HFFc6 (cell line): ENCODE measurements around the gene ZFP62. TPM values are rescaled to one million over a fixed set of nuclear protein-coding genes. Genes with fewer than 3 reads are reported as not detected.
A peak's percentile ranks its signal among the peaks of the same experiment; 100 is the strongest.
"Not testable (repeated sequence)": the region's sequence is repeated elsewhere in the genome, so short reads cannot be mapped to it uniquely, and the experiment has no call there.

ENCODE experiments used
- DNase-seq: peaks from one replicate; pipeline ENCODE4 v3.0.0-alpha.2; 2018
- H3K27ac Mint-ChIP-seq: 2 replicates; pipeline ENCODE4 v1.8.0; 2020; ENCODE audit warnings: mild to moderate bottlenecking, mixed read lengths
- H3K27me3 Mint-ChIP-seq: 2 replicates; pipeline ENCODE4 v1.8.0; 2021; ENCODE audit warnings: mild to moderate bottlenecking, moderate library complexity, mixed read lengths; ENCODE audit not compliant: insufficient read depth
- H3K36me3 Mint-ChIP-seq: 2 replicates; pipeline ENCODE4 v1.8.0; 2021; ENCODE audit warnings: low read depth, mixed read lengths
- H3K4me1 Mint-ChIP-seq: 2 replicates; pipeline ENCODE4 v1.8.0; 2020; ENCODE audit warnings: low read depth, mixed read lengths
- H3K4me3 Mint-ChIP-seq: 2 replicates; pipeline ENCODE4 v1.8.0; 2020; ENCODE audit warnings: mild to moderate bottlenecking, moderate library complexity, mixed read lengths
- H3K9me3 Mint-ChIP-seq: 2 replicates; pipeline ENCODE4 v1.8.0; 2020; ENCODE audit warnings: mild to moderate bottlenecking, mixed read lengths
- total RNA-seq, 6 experiments: library from RNA; stranded (reverse); fragmentation: NEBNext Ultra II Directional; extraction: Animal tissue kit (Norgen Biotek cat#: 25700); gene quantifications; 2 replicates in 1 of 6; 3 replicates in 5 of 6; pipeline ENCODE4 v1.2.3, GENCODE V29; 2021
- TF ChIP-seq, protein P1 (sequence below): fragments of 200-600 bp; sonication (generic); IDR thresholded peaks from 2 replicates; pipeline ENCODE4 v1.5.0; 2021; ENCODE audit warnings: antibody characterized with exemption, mild to moderate bottlenecking

Gene ZFP62
- total RNA-seq, 6 experiments from 2014 or later: 9.6 to 12.1 (median 10.2) TPM

DNA sequence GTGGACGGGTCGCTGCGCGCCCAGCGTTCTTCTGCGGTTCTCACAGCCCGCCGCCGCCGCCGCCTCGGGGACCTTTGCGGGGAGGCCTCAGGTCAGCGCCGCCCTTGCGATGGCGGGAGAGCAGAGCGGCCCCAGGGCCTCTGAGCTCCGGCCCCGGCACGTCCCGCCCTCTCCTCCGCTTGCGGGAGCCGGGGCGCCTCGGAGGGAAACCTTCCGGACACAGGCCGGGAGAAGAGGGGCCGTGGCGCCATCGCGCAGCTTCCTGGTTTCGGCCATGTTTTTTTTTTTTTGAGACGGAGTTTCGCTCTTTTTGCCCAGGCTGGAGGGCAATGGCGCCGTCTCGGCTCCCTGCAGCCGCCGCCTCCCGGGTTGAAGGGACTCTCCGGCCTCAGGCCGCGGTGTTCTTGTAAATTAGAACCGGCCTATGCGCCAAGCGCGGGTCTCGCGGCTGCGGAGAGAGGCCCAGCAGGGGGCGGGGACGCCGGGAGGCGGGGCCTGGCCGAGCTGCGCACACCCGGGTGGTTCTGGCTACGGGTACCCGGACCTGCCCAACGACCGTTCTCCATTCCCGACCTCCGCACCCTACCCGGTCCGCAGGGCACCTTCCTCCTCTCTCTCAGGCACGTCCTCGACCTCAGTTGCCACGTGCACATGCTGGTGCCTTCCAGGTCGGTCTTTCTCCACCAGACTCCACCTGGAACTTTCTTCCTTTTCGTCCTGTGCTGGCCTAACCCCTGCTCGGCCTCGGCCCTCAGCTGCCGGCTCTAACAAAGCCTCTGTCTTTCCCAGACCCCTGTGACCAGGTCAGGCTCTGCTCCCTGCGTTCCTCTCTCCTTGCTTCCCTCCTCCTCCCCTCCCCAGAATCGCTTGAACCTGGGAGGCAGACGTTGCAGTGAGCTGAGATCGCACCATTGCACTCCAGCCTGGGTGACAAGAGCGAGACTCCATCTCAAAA, 29.7 kb downstream of the ZFP62 start:
- Mint-ChIP-seq H3K27ac (peak overlapping the region; percentile 95), H3K9me3 (peaks cover 18% of the 10 kb centered on the region), H3K4me1 (peaks cover 29% of the 10 kb centered on the region), H3K27me3 (peaks cover 6% of the 10 kb centered on the region), H3K4me3 (peak overlapping the region; percentile 97), H3K36me3 (peaks cover 37% of the 10 kb centered on the region)
- DNase-seq: peak; percentile 49
- TF ChIP-seq, protein P1, sequence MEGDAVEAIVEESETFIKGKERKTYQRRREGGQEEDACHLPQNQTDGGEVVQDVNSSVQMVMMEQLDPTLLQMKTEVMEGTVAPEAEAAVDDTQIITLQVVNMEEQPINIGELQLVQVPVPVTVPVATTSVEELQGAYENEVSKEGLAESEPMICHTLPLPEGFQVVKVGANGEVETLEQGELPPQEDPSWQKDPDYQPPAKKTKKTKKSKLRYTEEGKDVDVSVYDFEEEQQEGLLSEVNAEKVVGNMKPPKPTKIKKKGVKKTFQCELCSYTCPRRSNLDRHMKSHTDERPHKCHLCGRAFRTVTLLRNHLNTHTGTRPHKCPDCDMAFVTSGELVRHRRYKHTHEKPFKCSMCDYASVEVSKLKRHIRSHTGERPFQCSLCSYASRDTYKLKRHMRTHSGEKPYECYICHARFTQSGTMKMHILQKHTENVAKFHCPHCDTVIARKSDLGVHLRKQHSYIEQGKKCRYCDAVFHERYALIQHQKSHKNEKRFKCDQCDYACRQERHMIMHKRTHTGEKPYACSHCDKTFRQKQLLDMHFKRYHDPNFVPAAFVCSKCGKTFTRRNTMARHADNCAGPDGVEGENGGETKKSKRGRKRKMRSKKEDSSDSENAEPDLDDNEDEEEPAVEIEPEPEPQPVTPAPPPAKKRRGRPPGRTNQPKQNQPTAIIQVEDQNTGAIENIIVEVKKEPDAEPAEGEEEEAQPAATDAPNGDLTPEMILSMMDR: peak; percentile 59

DNA sequence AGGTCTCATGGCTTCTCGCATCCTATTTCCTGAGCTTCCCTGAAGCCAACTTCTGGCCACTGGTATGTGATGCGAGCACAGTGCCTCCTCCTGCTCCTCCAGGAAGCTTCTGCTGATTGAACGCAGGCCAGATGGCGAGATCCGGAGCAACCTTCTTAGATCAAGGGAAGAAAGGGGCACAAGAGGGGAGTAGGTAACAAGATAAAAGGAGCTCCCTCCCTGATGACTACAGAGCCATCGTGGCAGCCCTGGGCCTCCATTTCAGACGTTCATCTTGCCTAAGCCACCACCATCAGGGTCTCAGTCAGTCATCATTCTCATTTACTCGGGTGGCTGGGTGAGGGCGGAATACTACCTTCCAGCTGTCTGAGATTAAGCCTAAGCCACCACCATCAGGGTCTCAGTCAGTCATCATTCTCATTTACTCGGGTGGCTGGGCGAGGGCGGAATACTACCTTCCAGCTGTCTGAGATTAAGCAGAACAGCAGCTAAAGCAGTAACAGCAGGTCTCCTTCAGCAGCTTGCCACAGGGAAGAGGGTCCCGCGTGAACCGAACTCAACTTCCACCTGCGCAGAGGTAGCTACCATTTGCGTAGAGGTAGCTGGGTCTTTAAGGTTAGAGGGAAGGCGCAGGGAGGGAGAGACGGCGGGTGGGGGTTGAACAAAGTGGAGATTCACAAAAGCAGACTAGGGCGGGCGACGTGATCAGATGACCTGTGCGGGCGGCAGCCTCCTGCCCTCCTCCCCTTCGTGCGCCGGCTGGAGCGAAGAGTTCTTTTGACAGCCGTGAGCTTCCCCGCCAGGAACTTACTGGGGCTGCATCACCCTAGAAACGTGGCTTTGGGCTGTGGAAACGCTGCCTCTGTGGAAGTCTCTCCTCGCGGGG, 30.6 kb downstream of the ZFP62 start:
- H3K4me3 Mint-ChIP-seq: peak overlapping the region; percentile 97
- H3K9me3 Mint-ChIP-seq: peaks cover 18% of the 10 kb centered on the region
- H3K4me1 Mint-ChIP-seq: peaks cover 38% of the 10 kb centered on the region
- peaks cover 37% of the 10 kb centered on the region for H3K36me3 Mint-ChIP-seq
- TF ChIP-seq, protein P1: no peak
- peak overlapping the region; percentile 95 for H3K27ac Mint-ChIP-seq
- DNase-seq: peak; percentile 50
- peaks cover 6% of the 10 kb centered on the region for H3K27me3 Mint-ChIP-seq

DNA sequence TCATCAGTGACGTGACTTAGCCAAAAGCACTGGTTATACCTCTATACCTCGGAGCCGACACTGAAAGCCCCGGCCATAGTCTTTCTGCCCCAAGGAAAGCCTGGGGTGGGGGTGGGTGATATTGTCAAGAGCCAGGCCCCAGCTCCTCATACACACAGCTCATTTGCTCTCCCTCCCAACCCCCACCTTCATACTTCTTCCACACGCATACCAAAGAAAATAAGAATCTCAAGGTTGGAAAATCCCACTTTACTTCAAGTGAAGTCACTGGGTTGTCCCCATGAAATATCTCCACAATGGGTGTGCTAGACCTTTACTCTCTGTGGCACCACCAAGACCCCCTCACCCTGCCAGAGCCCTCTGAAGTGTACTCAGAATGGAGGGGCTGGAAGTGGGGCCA, 31.4 kb downstream of the ZFP62 start:
- peaks cover 18% of the 10 kb centered on the region for H3K9me3 Mint-ChIP-seq
- H3K4me1 Mint-ChIP-seq: peaks cover 46% of the 10 kb centered on the region
- 0 out of 2 replicates have a peak overlapping the region, but pooled peaks have one; percentile 97 for H3K4me3 Mint-ChIP-seq

DNA sequence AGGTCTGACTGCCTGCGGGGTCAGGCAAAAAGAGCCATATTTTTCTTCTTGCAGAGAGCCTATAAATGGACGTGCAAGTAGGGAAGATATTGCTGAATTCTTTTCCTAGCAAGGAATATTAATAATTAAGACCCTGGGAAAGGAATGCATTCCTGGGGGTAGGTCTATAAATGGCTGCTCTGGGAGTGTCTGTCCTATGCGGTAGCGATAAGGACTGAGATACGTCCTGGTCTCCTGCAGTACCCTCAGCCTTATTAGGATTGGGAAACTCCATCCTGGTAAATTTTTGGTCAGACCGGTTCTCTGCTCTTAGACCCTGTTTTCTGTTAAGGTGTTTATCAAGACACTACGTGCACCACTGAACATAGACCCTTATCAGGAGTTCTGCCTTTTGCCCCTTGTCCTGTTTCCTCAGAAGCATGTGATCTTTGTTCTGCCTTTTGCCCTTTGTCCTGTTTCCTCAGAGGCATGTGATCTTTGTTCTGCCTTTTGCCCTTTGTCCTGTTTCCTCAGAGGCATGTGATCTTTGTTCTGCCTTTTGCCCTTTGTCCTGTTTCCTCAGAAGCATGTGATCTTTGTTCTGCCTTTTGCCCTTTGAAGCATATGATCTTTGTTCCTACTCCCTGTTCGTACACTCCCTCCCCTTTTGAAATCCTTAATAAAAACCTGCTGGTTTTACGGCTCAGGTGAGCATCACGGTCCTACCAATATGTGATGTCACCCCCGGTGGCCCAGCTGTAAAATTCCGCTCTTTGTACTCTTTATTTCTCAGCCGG, 32.1 kb downstream of the ZFP62 start:
- H3K9me3 Mint-ChIP-seq: peaks cover 18% of the 10 kb centered on the region
- H3K4me1 Mint-ChIP-seq: peaks cover 52% of the 10 kb centered on the region
- peaks cover 27% of the 10 kb centered on the region for H3K36me3 Mint-ChIP-seq
- H3K27me3 Mint-ChIP-seq, H3K4me3 Mint-ChIP-seq, DNase-seq, H3K27ac Mint-ChIP-seq: not testable (repeated sequence)

More for the DNA sequence above, 31.4 kb downstream of the ZFP62 start:
- Mint-ChIP-seq H3K27ac (0 out of 2 replicates have a peak overlapping the region, but pooled peaks have one; percentile 95), H3K27me3 (peaks cover 6% of the 10 kb centered on the region), H3K36me3 (peaks cover 35% of the 10 kb centered on the region)
- TF ChIP-seq, protein P1: no peak
- DNase-seq: no peak

DNA sequence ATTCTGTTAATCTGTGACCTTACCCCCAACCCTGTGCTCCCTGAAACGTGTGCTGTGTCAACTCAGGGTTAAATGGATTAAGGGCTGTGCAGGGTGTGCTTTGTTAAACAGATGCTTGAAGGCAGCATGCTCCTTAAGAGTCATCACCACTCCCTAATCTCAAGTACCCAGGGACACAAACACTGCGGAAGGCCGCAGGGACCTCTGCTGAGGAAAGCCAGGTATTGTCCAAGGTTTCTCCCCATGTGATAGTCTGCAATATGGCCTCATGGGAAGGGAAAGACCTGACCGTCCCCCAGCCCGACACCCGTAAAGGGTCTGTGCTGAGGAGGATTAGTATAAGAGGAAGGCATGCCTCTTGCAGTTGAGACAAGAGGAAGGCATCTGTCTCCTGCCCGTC, 33.7 kb downstream of the ZFP62 start:
- H3K4me3 Mint-ChIP-seq, H3K27me3 Mint-ChIP-seq, H3K27ac Mint-ChIP-seq, DNase-seq: not testable (repeated sequence)
- H3K9me3 Mint-ChIP-seq: peaks cover 18% of the 10 kb centered on the region
- H3K36me3 Mint-ChIP-seq: peaks cover 26% of the 10 kb centered on the region
- H3K4me1 Mint-ChIP-seq: peaks cover 47% of the 10 kb centered on the region
